ENCODE data around the gene SCIN. TPM values are rescaled to one million over a fixed set of nuclear protein-coding genes. Genes with fewer than 3 reads are reported as not detected.

SCIN gene
- total and polyA plus RNA-seq, 7 donors, result 0.28 to 59.4 (median 1.8) TPM

- intact Hi-C loops (cut with DNase I), result no loop called here
- DNase-seq, result no peak
- no peak overlapping the region for H3K4me3 ChIP-seq
- no peaks in the 10 kb centered on the region for H3K27me3 ChIP-seq
- H3K9me3 ChIP-seq, result no peaks in the 10 kb centered on the region
- H3K27ac ChIP-seq, result no peak overlapping the region
- no peak for TF ChIP-seq POLR2A (IDR thresholded peaks at IDR 0.05)
- TF ChIP-seq EP300 (IDR thresholded peaks at IDR 0.05), result no peak
- no peak for TF ChIP-seq POLR2AphosphoS5 (IDR thresholded peaks at IDR 0.05)
- no peak for TF ChIP-seq CTCF (IDR thresholded peaks at IDR 0.05)
- no peaks in the 10 kb centered on the region for H3K36me3 ChIP-seq
- H3K4me1 ChIP-seq, result no peaks in the 10 kb centered on the region
Observed at GRCh38 chr7:12623223-12623622, 52.7 kb downstream of the SCIN start.

- Histone ChIP-seq H3K4me3 (no peak overlapping the region), H3K27me3 (no peaks in the 10 kb centered on the region), H3K9me3 (no peaks in the 10 kb centered on the region), H3K4me1 (no peaks in the 10 kb centered on the region), H3K27ac (no peak overlapping the region), H3K36me3 (no peaks in the 10 kb centered on the region)
- DNase-seq, result no peak
- 10 to 37% methylated on average over 1 of the region's 1 CpG for WGBS, 2 donors
- TF ChIP-seq CTCF (IDR thresholded peaks at IDR 0.05), result peak; percentile 22 to 57 (median 55)
- no peak for TF ChIP-seq EP300 (IDR thresholded peaks at IDR 0.05)
- intact Hi-C loops (cut with DNase I), result no loop called here
Observed at GRCh38 chr7:12623885-12624498, 53.5 kb downstream of the SCIN start.

GRCh38 chr7:12625836-12626235 is 55.3 kb downstream of the SCIN start:
- Histone ChIP-seq H3K27me3 (no peaks in the 10 kb centered on the region), H3K27ac (no peak overlapping the region), H3K9me3 (no peaks in the 10 kb centered on the region), H3K36me3 (no peaks in the 10 kb centered on the region), H3K4me1 (no peaks in the 10 kb centered on the region), H3K4me3 (no peak overlapping the region)
- intact Hi-C loops (cut with DNase I), result no loop called here
- DNase-seq, result no peak
- WGBS, 2 donors, result 59 to 79% methylated on average over 4 of the region's 4 CpGs
- no peak for TF ChIP-seq POLR2A (IDR thresholded peaks at IDR 0.05)
- TF ChIP-seq CTCF (IDR thresholded peaks at IDR 0.05), result no peak
- no peak for TF ChIP-seq EP300 (IDR thresholded peaks at IDR 0.05)
- no peak for TF ChIP-seq POLR2AphosphoS5 (IDR thresholded peaks at IDR 0.05)

GRCh38 chr7:12629816-12630512 is 59.4 kb downstream of the SCIN start:
- no peak for TF ChIP-seq CTCF (IDR thresholded peaks at IDR 0.05)
- no peaks in the 10 kb centered on the region for H3K4me1 ChIP-seq
- H3K9me3 ChIP-seq, result no peaks in the 10 kb centered on the region
- no peaks in the 10 kb centered on the region for H3K27me3 ChIP-seq
- intact Hi-C loops (cut with DNase I), result loop anchor here (10.0 kb wide), 1 partner anchor 95 kb away; no protein-coding TSS in a partner anchor
- H3K27ac ChIP-seq, result no peak overlapping the region
- no peaks in the 10 kb centered on the region for H3K36me3 ChIP-seq
- 91 to 92% methylated on average over 5 of the region's 5 CpGs for WGBS, 2 donors
- no peak for DNase-seq
- H3K4me3 ChIP-seq, result no peak overlapping the region

- Histone ChIP-seq H3K9me3 (no peaks in the 10 kb centered on the region), H3K27ac (no peak overlapping the region), H3K4me1 (no peaks in the 10 kb centered on the region), H3K4me3 (no peak overlapping the region), H3K36me3 (no peaks in the 10 kb centered on the region), H3K27me3 (no peaks in the 10 kb centered on the region)
- no peak for DNase-seq
- intact Hi-C loops (cut with DNase I), result loop anchor here (10.0 kb wide), 1 partner anchor 96 kb away; no protein-coding TSS in a partner anchor
- TF ChIP-seq POLR2A (IDR thresholded peaks at IDR 0.05) (no peak), POLR2AphosphoS5 (IDR thresholded peaks at IDR 0.05) (no peak), CTCF (IDR thresholded peaks at IDR 0.05) (no peak), EP300 (IDR thresholded peaks at IDR 0.05) (no peak)
- 61 to 69% methylated on average over 6 of the region's 6 CpGs for WGBS, 2 donors
Observed at GRCh38 chr7:12630513-12630819, 59.9 kb downstream of the SCIN start.

Measured in sigmoid colon (tissue), 7 donors.